ENCODE data around the gene SLC28A1.
A peak's percentile ranks its signal among the peaks of the same experiment; 100 is the strongest.
"Not testable (repeated sequence)": the region's sequence is repeated elsewhere in the genome, so short reads cannot be mapped to it uniquely, and the experiment has no call there.

The SLC28A1 gene

GRCh38 chr15:84910928-84911623 lies 26.6 kb downstream of the SLC28A1 start:
- no peak for DNase-seq (ENCODE audit: low spot score)

GRCh38 chr15:84911879-84912660 lies 27.6 kb downstream of the SLC28A1 start:
- peak; percentile 89 for DNase-seq (ENCODE audit: low spot score)

DNA sequence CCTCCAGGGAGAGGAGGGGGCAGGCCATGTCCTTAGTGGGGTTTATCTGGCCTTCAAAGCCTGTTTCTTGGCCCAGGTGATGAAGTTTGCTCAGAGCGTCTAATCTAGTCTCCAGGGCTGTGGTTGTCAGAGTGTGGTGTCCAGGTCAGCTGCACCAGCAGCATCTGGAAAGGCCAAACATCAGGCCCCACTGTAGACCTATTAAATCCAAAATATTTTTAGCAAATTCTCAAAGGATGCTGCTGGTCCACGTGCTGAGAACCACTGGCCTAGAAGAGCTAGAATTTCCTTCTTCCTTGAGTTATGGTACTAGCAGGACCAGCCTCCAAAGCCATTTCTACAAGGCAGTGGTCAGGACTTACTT lies 28.9 kb downstream of the SLC28A1 start:
- no peak for DNase-seq (ENCODE audit: low spot score)

GRCh38 chr15:84914351-84914750 lies 29.9 kb downstream of the SLC28A1 start:
- DNase-seq (ENCODE audit: low spot score) = no peak

- DNase-seq (ENCODE audit: low spot score) = peak; percentile 61
These were observed 30.6 kb downstream of the SLC28A1 start for GRCh38 chr15:84914909-84915605.

- no peak for DNase-seq (ENCODE audit: low spot score)
These were observed 31.1 kb downstream of the SLC28A1 start for GRCh38 chr15:84915606-84915958.

- no peak for DNase-seq (ENCODE audit: low spot score)
These were observed 33.0 kb downstream of the SLC28A1 start for GRCh38 chr15:84917452-84917851.

DNA sequence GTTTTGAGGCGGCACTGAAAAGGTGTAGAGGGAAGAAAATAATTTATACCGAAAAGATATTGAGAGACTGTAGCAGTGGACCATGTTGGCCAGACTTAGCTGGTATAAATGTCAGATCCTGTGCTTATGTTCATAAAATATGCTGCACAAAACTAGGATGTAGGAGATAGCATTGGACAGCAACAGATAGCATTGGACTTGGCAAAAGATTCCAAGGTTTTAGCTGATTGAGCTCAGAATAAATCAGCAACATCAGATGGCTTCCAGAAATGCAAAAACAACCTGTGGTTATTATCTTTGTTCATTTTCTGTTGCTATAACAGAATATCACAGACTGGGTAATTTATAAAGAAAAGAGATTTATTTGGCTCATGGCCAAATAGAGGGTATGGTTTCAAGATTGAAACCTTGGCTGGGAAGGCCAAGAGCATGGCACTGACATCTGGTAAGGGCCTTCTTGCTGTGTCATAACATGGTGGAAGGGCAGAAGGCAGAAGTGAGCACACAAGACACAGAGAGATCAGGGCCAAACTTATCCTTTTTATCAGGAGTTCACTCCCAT lies 34.7 kb downstream of the SLC28A1 start:
- DNase-seq (ENCODE audit: low spot score) = no peak

DNA sequence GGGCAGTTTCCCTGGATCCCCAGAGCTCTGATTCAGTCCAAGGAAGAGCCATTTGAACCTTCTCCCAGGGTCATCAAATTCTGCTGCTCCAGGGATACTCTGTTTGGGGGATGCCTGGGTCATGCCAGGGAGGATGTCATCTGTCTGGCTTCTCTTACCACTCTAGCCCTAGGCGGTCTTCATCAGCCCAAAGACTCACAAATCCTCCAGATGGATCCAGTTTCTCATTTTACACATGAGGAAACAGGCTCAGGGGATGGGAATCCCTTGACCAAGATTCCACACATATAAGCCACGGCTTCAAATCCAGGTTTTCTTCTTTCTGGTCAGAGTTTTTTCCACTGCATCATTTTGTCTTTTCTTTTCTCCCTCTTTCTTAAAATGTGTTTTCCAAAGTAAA lies 36.7 kb downstream of the SLC28A1 start:
- no peak for DNase-seq (ENCODE audit: low spot score)

DNA sequence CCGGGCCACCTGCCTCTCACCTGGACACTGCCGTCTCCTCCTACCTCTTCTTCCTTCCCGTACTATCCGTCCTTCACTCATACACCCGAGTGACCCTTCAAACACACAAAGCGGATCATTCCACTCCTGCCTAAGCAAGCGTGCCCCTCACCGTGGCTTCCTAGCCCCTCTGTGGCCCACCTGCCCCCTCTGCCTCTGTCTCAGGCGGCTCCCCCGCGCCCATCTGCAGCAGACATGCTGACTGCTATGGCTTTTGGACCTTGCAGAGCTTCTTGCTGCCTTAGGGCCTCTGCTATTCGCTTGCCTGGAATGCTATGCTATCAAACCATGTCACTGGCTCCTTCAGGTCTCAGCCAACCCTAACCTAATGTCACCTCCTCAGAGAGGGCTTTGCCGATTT lies 38.1 kb downstream of the SLC28A1 start:
- DNase-seq (ENCODE audit: low spot score) = no peak

DNA sequence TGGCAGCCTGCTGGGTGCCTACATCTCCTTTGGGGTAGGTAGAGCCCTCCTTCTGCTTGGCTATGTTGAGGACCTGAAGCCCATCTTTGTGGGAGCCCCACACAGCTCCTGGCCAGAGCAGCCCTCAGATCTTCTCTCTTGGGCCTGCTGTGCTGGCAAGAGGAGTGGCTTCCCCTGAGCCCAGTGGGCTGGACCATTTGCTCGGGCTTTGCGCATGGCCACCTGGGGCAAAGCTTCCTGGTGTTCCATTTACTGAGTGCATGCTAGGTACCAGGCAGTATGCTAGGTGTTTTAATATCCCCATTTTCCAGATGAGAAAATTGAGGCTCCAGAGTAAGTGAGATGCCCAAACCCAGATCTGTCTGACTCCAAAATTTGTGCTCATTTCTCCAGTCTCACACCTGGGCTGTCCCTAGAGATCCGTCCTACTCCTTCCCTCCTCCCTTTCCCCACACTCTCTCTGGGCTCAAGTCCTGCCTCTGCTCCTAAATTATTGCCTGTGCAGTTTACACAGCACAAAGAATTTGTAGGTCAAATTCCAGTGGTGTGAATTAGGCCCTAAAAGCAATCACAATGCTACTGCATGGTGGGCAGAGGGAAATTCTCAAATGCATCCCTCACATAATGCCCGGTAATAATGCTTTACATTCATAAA lies 39.7 kb downstream of the SLC28A1 start:
- no peak for DNase-seq (ENCODE audit: low spot score)

GRCh38 chr15:84924821-84925569 lies 40.5 kb downstream of the SLC28A1 start:
- not testable (repeated sequence) for DNase-seq (ENCODE audit: low spot score)

GRCh38 chr15:84925906-84926305 lies 41.4 kb downstream of the SLC28A1 start:
- DNase-seq (ENCODE audit: low spot score) = no peak

DNA sequence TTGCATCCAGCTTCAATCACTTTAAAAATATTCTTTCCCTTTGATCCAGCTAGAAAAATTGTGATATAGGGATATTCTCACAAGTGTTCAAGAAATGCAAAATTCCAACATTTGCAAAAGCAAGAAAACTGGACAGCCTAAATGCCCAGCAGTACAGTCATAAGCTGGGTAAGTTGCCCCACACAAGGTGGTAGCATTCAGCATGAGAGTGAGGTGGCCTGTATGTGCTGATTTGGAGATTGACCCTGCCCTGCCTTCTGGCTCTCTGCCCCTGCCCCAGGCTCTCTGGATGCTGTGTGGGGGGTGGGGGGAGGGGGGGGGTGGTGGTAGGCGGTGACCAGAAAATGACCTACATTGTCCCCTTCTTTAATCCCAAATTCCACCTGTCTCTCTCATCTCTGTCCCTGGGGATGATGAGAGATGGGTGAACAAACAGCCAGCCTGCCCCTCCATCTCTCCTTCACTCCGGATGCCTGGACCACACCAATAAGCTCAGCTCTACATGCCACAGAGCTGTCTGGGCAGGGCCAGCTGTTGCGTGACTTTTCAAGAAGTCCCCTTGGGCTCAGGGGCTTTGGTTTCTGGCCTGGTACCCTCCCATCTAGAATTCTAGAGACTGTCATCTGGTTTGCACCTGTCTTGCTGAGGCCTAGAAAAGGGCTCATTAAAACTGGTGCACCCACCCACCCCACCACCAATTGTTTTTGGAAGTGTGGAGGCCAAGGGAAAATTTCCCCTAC lies 42.2 kb downstream of the SLC28A1 start:
- DNase-seq (ENCODE audit: low spot score) = no peak

DNA sequence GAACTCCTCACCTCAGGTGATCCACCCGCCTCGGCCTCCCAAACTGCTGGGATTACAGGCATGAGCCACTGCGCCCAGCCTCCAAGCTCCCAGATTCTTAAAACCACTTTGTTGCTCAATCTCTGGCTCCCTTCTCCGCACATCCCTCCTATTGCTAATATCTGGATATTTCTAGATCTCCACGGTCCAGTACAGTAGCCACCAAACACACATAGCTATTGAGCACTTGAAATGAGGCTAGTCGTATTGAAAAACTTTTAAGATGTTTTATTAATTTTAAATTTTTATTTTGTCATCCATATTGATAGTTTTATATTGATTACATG lies 44.3 kb downstream of the SLC28A1 start:
- DNase-seq (ENCODE audit: low spot score) = no peak

DNA sequence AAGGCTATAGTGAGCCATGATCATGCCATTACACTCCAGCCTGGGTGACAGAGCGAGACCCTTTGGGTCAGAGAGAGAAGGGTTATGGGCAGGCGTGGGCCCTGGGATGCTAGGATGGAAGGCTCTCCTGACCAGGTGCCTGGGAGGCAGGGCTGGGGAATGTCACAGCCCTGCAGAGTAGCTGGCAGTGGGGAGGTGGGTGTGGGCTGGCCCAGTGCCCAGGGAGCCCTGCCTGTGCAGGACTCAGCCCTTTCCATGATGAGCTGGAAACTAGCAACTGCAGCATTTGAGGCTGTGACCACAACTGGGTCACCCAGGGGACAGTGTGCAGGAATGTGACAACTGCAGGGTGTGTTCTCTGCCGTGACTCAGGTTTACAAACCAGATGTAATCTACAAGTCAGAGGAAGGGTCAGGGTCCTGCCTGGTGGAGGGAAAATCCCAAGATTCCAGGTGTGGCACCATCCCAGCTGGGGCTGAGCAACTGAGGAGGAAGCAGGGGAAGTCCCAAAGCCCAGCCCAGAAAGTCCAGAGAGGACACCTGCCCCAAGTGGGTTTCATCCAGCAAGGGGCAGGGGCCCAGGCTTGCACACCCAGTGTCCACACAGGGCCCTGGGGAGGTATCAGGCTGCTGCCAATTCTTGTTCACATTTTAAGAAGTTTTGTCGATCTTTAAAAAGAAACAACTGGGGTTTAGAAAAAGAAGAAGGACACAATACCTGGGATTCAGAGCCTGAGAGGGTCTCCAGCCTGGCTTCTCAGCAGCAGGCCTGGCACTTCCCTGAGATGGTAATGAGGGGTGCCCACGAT lies 45.5 kb downstream of the SLC28A1 start:
- DNase-seq (ENCODE audit: low spot score) = peak; percentile 53

DNA sequence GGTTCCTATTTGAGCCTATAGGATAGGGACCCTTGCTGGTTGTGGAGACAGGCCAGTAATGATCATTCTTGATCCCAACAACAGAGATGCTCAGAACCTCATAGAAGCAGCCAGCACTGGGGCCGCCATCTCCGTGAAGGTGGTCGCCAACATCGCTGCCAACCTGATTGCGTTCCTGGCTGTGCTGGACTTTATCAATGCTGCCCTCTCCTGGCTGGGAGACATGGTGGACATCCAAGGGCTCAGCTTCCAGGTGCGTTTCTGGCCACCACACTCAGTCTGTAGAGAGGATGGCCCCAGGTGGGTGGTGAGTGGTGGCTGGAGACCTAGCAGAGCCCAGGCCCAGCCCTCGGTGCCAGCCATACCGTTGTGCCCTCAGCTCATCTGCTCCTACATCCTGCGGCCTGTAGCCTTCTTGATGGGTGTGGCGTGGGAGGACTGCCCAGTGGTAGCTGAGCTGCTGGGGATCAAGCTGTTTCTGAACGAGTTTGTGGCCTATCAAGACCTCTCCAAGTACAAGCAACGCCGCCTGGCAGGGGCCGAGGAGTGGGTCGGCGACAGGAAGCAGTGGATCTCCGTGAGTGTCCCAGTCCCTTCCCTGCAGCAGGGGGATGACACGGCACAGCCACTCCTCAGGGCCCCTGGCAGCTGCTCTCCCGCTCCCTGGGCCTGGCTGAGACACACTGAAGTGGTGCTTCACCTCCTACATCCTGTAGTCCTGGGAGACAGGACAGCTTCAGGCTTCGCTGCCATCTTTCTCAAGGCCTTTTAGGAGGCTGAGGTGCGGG lies 50.7 kb downstream of the SLC28A1 start:
- DNase-seq (ENCODE audit: low spot score) = no peak

- no peak for DNase-seq (ENCODE audit: low spot score)
These were observed 52.7 kb downstream of the SLC28A1 start for GRCh38 chr15:84937144-84937543.

DNA sequence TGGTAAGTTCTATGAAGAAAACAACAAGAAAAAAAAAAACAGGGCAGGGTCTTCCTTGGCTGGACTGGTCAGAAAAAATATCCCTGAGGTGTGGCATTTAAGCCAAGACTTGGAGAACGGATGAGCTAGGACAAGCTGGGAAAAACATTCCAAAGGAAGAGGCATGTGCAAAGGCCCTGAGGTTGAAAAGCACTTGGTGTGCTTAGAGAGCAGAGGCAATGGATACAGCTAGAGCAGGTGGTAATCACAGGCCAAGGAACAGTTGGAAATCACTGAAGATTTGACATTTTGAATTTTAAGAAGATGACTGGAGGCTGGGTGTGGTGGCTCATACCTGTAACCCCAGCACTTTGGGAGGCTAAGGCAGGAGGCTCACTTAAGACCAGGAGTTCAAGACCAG lies 54.3 kb downstream of the SLC28A1 start:
- no peak for DNase-seq (ENCODE audit: low spot score)
